ENCODE results near the gene NEK2.
"Not testable (repeated sequence)": the region's sequence is repeated elsewhere in the genome, so short reads cannot be mapped to it uniquely, and the experiment has no call there.

Gene NEK2

DNA sequence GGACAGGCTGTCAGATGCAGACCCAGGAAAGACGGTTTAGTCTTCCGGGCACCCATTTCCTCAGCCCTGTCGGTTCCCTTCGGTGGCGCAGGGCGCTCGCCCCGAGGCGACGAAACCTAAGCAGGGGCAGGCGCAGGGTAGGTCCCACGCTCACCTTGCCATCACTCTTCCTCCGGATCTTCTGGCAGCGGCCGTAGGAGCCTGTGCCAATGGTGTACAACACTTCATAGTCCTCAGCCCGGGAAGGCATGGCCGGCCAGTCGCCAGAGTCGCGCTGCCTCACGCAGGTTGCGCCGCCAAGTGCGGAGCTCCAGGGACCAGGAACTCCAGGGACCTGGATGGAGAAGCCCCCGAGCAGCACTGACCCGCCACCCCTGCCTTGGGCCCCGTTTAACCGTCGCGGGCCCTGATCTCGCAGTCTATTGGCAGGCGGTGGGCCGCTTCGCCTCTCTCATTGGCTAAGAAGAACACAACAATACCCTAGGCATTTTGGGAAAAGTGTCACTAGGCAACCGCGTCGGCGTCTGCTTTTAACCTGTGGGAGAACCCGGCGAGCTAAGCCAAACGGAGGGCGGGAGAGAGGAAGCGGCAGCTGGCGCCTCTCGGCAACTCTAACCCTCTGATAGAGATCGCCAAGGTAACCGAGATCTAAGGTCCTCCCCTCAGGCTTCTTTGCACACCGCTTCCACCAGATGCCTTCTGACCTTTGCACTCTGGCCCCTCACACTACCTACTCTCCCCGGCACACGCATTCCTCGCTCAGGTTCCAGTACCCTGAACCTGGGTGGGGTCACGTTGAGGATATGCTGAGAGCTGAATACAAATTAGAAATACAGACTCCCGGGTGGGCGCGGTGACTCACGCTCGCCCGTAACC is at the start of gene NEK2:
Gene NEK2, minus strand, starts transcription at position 392 of the 876 bp plus-strand sequence. Its CDS starts 142 bp downstream, at position 250.
- DNase-seq, result peak; percentile 91

DNA sequence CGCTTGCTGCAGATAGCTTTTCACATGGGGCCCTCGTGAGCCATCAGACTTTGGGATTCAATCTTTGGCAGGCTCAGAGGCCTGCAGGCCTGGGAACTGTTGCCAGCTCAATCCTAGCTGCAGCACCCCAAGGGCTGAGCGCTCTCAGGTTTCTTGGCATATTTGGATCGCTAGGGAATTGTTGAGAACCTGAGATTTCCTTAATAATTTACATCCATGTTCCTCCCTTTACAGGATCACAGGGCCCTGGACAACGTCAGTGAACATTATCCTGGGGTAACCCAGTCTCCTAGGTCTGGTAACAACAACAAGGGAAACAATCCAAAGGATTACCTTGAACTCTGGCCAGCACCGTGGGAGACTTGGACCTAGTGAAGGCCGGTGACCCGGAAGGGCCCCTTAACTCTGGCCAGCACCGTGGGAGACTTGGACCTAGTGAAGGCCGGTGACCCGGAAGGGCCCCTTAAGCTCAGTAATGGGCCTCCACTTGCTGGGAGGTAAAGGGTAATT is 49.3 kb upstream of the NEK2 start:
- peak; percentile 11 for DNase-seq

DNA sequence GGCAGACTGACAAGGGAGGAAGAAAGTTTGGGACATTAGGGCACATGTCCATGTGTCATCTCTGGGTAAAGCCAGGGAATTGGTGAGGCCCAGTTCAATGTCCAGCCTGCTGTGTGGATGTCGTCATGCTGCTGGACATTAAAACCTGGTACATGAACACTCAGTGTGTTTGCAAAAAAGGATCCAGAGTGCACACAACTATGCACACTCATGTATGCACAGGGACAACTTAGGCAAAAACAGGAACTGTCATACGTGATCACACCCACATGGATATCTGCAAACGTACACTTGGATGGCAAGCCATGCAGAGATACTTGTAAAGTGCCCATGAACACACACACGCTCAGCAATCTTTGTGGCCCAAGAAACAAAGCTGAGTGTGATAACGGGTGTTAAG is 47.9 kb upstream of the NEK2 start:
- no peak for DNase-seq

DNA sequence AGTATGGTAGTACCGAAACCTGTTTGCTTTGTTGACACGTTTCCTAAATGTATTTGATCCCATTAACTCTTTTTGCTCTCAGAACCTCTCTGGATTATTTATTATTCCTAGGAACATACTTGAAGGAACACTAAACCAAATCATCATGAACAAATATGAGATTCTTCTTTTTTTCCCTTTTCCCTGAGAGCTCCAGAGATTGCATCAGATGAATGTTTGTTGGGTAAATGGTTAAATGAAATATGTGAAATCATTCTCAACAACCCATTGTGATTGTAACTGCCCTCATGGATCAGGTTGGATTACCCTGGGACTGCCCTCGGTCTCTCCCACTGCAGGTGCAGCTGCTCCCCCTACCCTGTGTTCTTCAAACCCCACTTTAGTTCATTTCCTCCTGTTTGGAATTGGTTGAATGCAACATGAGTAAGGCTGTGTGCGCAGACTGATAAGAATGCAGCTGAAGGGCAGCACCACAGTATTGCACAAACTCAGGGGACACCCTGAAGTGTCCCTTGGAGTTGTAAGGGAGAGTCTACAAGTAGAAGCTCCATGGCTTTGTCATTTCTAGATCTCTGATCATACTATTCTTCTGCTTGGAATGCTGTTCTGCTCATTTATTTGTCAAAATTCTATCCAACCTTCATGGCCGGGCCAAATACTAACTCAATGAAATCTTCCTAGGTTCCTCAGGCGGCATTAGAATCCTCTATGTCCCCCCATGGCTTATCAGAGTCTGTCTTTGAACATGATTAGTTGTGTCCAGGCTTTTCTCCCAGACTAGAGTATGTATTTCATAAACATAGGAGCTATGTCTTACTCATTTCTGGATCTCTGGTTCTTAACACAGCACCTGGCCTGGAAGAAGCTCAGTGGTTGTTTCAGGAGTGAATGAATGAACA is 47.1 kb upstream of the NEK2 start:
- no peak for DNase-seq

DNA sequence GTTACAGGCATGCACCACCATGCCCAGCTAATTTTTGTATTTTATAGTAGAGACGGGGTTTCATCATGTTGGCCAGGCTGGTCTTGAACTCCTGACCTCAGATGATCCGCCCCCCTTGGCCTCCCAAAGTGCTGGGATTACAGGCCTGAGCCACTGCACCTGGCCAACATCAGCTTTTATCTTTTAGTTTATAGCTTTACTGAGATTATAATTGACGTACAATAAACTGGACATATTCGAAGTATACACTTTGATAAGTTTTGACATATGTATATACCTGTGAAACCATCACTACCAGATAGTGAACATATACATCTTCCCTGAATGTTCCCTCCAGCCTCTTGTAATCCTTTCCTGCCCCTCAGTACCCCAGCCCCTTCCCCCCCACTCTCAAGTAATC is 41.1 kb upstream of the NEK2 start:
- not testable (repeated sequence) for DNase-seq

DNA sequence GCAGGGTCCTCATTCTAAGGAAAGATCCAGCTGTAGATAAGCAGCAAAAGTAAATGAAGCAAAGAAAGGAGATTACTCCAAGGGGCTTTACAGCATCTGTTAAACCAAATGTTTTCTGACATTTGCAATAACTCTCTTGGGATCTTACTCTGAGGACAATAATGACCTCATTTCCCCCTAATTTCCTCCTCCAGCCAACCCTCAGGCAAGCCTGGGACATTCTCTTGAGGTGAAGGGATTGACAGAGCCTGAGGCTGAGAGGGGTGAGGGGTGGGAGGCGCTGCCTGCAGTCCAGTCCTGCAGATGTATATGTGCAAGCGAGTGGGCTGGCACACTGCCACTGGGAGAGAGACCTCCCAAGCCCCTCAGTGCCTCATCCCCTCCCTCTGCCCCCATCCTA is 40.5 kb upstream of the NEK2 start:
- no peak for DNase-seq

DNA sequence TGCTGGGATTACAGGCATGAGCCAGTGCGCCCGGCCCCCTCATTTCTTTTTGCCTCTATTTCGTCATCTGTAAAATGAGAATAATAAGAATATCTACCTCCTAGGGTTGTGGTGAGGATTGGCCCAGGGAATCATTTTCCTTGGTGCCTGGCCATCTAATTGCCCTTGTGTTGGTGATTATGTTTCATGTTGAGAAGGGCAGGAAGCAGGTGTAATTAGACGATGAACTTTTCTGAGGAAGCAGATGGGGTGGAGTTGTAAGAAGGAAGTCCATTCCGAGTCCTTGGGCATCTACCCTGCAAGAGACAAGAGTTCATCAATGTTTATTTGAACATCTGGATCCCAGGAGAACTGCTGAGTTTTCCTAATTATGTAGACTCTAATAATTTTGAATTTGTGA is 38.7 kb upstream of the NEK2 start:
- DNase-seq, result no peak

DNA sequence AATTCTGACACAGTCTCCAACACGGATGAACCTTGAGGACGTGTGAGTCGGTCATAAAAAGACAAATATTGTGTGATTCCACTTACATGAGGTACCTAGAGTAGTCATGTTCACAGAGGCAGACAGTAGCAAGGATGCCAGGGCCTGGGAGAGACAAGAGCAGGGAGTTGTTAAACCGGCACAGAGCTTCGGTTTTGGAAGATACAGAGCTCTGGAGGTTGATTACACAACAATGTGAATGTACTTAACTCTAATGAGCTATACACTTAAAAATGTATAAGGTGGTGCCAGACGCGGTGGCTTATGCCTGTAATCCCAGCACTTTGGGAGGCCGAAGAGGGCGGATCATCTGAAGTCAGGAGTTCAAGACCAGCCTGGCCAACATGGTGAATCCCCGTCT is 37.8 kb upstream of the NEK2 start:
- no peak for DNase-seq

DNA sequence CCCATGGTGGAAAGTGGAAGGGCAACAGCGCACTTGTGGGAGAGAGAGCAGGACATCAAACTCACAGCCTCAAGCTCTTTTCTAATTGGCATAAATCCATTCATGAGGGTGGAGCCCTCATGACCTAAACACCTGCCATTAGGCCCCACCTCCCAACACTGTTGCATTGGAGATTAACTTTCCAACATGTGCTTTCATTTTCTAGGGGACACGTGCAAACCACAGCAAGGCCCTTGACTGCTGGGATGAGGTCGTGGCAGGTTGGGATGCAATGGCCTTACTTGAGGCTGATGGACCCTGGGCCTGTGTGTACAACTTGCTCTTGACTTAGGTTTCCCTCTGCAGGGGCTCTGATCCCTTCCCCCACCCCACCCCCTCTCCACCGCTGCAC is 35.9 kb upstream of the NEK2 start:
- DNase-seq, result no peak

DNA sequence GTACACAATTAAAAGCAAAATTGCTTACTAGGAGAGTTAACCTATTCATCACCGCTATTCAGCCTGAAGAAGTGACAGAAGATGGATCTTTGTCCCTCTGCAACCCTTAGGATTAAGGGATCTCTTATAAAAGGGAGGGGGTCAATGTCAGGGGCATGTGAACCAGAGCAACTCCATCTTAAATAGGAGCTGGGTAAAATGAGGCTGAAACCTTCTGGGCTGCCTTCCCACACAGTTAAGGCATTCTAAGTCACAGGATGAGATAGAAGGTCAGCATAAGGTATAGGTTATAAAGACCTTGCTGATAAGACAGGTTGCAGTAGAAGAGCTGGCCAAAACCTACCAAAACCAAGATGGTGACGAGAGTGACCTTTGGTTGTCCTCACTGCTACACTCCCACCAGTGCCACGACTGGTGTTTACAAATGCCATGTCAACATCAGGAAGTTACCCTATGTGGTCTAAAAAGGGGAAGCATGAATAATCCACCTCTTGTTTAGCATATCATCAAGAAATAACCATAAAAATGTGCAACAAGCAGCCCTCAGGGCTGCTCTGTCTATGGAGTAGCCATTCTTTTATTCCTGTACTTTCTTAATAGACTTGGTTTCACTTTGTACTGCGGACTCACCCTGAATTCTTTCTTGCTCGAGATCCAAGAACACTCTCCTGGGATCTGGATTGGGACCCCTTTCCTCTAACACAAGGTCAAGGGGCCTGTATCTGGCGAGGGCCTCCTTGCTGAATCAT is 35.3 kb upstream of the NEK2 start:
- DNase-seq, result no peak

DNA sequence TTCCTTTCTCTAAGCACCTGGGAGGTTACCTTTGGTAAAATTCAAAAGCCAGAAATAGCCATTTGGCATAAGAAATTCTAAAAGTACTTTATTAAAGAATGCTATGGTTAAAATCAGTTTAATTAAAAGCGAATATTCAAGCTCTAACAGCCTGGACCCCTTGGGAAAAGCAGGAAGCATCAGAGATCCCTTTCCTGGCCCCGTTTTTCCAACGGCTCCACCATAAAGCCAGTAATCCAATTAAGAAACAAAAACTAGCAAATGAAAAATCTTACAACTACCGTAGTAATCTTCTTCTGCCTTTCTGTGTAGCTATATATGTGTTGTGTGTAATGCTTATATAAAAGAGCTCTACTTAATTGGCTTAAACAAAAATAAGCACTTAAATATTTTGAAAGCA is 33.5 kb upstream of the NEK2 start:
- DNase-seq, result no peak

DNA sequence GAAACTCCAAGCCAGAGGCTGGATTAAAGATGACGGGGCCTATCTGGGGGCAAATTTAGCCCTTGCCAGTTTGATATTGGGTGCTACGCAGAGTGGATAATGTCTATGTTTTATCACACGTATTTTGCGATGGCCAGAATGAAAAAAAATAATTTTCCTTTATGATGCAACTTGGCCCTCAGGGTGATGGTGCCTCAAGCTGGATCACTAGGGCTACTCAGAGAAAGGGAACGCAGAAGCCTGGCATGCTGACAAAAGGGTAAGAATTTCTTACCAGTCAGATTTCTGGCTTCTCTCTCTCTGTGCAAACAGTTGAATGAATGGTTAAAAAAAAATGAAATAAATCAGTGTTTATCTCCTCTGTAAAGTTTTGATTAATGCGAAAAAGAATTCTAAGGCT is 32.6 kb upstream of the NEK2 start:
- no peak for DNase-seq

DNA sequence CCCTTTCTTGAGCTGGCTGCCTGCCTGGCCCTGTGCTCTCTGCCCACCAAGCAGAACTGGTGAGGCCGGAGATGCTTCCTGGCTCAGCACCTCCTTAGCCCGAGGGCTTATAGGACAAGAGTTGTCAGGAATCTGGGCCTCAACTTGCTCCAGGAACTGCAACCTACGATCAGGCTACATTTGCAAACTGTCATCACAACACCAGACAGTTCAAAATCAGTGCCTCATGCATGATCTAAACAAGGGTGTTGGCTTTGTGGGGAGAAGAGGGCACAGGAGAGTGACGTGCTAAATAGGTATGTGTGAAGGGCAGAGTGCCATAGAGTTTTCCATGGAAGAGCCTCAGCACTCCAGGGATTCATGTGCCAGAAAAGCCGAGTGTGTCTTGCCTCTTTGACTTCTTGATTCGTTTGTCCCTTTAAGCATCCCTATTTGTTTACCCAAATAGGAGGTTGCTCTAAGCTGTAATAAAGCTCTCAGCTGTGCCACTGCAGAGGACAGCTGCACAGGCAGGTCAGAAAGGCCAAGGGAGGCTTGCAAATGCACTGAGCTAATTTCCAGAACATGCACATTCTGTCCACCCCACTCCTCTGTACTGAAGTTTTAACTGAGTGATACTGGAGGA is 30.2 kb upstream of the NEK2 start:
- no peak for DNase-seq

DNA sequence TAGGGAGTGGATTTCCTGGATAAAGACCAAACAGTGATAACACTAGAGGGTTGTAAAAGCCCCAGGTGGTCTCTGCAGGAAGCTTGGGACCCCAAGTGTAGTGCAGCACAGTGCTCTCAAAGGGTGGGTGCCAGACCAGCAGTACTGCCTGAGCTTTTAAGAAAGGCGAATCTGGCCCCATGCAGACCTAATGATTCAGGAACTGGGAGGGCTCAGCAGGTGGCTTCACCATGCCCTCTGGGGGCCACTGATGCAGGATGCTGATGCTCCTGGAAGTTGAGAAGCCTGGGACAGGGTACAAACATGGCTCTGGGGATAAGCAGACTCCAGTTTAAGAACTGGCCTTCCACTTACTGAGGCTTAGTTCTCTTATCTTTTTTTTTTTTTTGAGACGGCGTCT is 29.1 kb upstream of the NEK2 start:
- DNase-seq, result no peak

DNA sequence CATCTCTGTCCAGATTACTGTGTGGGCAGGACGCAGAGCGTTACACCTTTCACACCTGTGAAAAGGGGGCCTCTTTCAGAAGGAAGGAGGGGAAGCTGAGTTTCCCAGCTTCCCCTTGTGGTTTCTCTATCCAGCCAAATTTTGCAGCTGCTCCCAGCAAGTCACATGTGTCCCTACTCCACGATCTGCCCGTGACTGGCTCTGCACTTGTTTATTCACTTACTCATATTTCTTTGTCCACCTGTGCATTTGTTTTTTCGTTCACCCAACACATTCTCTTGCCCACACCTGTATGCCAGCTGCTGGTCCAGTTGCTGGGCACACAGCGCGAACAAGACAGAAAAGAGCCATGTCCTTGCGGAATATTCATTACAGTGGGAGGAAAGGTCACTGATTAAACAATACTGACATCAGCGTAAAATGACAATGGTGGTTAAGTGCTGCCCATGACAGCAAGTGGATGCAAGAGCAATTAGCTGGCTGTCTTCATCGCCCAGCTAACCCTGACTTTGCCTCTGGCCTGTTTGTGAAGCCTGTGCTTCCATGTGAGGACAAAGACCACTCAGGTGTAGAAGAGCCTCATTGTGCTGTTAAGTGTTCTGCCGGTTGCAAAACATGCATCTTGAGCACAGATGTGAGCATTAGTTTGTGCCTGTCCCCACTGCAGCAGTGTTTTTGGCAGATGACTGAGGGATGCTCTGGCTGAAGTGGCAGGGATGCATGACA is 28.6 kb upstream of the NEK2 start:
- no peak for DNase-seq

DNA sequence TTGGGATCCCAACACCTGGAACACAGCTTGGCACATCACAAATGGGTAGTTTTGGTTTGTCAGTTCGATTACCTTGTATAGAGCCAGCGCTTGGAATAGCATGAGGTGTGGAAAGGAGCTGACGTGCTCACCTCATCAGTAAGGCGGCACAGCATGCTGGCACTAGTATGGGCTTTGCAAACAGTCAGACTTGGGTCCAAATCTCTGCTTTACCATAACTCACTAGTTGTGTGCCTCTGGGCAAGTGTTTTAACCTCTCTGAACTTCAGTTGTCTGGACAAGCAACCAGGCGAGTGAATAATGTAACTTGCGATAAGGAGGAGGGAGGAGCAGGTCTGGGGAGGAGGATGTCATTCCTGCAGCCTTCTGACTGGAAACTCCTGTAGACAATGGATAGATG is 26.3 kb upstream of the NEK2 start:
- no peak for DNase-seq

DNA sequence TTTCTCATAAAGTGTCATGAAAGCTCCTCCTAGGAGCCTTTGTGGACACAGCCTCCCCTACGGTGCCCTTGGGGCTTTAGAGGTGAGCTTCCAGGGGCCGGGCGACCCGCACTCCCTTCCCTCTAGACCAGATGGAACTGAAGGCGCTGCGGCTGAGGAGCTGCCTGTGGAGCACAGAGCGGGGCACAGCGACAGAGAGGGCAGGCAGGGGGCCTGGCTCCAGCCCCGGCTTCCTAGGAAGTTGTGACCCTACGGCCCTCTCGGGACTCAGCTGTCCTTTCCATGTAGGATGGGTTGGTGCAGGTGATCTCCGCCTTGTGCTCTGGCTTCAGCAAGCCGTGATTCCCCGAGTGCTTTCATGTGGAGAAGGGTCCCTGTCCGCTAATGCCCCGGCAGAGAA is 23.6 kb upstream of the NEK2 start:
- DNase-seq, result no peak

DNA sequence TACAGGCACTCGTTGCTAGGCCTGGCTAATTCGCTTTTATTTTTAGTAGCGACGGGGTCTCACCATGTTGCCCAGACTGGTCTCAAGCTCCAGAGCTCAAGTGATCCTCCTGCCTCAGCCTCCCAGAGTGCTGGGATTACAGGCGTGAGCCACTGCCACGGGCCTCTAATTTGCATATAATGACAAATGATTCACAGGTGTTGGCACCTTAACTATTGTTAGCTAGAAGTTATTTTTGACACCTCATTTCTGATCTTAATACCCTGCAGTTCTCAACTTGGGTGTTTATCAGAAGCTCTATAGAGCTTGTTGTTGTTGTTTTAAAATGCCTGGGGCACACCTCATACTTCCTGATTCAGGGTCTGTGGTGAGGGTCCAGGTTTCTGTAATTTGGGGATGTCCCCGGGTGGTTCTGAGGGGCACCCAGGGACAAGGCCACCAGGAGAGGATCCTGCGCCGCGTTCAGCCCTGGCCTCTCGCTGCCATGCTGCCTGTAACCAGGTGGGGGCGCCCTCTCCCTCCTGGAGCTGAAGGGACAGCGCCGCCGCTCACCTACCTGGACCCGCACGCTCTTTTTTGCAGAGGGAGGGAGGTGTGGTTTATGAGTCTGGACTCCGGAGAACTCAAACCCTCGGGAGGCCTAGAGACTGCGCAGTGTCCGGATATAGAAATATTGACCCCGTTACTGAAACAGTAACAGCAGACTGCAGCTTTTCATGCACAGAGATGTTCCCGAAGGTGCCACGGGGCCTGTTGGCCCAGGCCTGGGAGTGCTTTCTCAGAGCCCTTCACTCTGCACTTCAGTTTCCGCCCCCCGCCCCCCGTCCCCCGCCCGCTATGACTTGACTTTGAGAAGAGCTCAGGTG is 23.0 kb upstream of the NEK2 start:
- peak; percentile 47 for DNase-seq

DNA sequence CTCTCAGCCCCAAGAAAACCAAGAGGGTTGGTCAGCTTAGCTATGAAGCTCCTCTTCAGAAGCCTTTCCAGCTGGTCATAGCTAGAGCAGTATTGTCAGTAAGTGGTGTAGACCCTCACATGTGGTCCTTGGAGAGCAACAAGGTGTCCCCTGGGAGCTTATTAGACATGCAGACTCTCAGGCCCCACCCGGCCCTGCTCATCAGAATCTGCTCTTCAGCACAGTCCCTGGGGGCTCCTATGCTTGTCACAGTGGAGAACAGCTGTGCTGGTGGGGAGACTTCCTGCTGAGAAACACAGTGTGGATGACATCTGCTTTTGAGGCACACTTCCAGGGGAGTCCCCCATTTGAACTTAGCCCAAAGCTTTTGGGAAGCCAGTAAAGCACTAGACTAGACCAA is 21.9 kb upstream of the NEK2 start:
- DNase-seq, result no peak

DNA sequence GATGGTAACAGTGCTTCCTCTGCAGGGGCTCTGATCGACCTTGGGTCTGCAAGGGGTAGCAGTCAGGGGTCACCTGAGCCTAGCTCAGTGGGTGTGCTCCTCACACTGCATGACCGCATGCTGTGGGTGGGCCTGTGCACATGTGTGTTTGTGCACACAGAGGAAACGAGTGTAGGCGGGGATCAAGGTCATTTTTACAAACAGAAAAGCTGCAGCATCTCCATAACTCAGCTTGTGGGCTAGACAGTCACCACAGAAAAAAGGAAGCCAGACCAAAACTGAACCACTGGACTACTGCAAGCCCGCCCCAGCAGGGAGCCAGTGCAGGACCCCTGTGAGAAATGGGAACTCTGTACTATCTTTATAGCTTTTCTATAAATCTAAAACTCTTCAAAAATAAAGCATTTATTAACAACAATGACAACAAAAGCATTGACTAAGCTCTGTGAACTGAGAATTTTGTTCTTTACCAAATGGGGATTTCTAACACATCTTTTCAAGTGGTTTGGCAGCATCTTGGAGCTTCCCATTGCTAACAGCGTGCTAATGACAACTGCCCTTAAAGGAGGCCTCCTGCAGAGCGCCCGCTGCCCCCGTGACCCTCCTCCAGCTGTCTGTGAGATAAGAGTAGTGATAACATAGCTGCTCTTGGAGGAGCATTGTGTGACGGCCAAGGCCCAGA is 19.9 kb upstream of the NEK2 start:
- DNase-seq, result no peak

Data from fibroblast of upper back skin (primary cell).